Measurements from ENCODE around the gene COL4A4.

Gene COL4A4

GRCh38 chr2:227163485-227163997, 464 bp downstream of the COL4A4 start:
- no peak for DNase-seq

DNA sequence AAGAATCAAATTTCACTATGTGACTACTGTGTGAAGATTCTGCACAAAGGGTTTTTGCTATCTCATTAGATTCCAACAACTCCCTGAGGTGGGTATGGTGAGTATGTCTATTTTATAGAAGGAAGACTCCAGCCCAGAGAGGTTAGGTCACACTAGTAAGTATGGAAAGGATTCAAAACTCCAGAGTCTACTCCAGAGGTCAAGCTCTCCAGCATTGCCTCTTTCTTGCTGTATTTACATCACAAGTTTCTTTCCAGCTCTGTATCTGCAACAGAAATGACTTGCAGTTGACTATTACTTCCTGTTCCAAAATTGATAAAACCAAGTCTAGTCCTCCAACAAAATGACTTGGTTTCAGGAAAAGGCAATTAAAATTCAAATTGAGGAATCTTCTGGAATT, 2.1 kb downstream of the COL4A4 start:
- DNase-seq, result no peak

GRCh38 chr2:227160164-227160563, 3.8 kb downstream of the COL4A4 start:
- no peak for DNase-seq

- DNase-seq, result no peak
Measured at GRCh38 chr2:227154986-227155774, 8.8 kb downstream of the COL4A4 start.

DNA sequence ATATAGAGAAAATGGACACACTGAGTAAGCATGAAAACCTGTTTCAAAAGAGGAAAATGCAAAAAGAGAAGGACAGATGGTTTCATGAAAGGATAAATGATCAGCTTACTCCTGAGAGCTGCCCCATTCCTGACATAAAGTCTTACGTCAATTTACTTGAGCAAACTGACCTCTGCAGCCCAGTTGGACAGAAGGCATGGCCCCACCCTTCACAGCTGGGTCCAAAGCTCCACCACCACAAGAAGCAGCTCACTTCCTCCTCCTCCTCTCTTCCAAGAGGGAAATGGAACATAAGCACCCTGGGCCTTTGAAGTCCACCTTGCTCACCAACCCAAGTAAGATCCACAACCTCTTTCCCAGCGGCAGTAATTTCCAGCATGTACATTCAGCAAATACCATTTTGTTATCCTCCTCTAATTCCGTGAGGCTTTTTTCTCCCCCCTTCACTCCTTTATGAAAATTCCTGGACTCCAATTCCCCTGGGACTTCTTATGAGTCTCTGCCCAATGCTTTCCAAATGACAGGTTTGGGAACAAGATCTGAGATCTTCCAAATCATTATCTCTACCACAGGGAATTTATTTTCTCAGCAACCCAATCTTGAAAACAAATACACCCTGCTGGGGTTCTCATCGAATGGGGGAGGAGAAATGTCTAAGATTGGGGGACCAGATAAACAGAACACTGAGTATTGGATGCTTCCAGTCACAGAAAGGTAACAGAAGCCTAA, 10.1 kb downstream of the COL4A4 start:
- no peak for DNase-seq

DNA sequence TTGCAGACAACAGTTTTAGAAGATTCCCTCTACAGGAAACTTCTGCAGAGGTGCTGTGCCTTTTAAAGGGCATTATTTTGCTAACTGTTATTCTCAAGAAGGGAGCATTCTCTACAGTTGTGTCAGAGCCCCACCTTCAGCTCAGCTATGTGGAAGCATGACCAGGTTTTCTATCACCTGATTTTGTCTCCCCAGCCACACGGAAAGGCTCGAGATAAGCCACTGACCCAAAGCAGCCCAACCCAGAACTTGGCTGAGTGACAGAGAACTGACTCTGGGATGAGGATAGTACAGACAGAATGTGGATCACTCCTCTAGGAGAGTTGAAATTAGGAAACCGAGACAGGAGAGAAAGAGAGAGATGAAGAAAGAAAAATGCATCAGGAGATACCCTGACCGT, 10.7 kb downstream of the COL4A4 start:
- no peak for DNase-seq

GRCh38 chr2:227152093-227152766, 11.8 kb downstream of the COL4A4 start:
- no peak for DNase-seq

DNA sequence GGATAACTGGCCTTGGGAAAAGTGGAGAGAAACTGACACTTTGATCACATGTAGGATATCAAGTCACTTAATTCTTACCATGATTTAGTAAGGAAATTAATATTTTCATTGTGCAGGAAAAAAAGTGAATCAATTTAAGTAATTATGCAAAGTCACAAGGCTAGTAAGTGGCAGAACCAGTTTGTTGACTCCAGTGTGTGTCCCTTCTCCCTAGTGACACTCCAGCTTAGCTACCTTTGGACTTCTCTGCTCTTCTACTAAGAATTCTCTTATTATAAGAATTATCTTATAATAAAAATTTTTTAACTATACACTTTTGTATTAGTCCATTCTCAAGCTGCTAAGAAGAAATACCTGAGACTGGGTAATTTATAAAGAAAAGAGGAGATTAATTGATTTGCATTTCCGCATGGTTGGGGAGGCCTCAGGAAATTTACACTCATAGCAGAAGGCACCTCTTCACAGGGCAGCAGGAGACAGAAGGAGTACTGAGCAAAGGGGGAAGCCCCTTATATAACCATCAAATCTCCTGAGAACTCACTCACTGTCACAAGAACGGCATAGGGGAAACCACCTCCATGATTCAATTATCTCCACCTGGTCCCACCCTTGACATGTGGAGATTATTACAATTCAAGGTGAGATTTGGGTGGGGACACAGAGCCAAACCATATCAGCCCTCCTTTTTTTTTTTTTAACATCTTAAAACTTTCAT, 13.6 kb downstream of the COL4A4 start:
- DNase-seq, result no peak

DNA sequence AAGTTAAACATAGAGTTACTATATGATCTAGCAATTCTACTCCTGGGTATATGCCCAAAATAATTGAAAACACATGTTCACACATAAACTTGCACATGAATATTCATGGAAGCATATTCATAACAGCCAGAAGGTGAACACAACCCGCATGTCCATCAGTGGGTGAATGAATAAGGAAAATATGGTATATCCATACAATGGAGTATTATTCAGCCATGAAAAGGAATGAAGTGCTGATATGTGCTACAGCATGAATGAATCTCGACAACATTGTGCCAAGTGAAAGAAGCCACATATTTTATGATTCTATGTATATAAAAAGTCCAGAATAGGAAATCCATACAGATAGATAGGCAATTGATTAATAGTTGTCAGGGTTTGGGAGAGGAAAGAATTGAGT, 15.9 kb downstream of the COL4A4 start:
- DNase-seq, result no peak

DNA sequence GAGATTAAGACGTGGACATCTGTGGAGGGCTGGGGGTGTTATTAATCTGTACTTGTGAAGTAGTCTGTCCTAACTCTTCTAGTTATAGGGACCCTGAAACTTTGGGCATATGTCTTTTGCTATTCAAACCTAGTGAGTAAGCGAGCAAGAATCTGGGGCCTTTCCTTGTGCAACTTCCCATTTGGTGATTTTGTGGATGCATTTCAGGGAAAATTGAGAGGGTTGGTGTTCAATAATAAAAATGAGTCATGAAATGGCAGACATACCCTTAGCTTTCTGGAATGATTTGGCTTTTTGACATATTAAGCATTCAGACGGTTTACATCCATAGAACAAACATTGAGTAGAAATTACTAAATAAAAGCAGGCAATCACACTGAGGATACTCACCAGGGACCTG, 17.0 kb downstream of the COL4A4 start:
- no peak for DNase-seq

- no peak for DNase-seq
Measured at GRCh38 chr2:227146456-227146855, 17.5 kb downstream of the COL4A4 start.

- no peak for DNase-seq
Measured at GRCh38 chr2:227143895-227144294, 20.1 kb downstream of the COL4A4 start.

- no peak for DNase-seq
Measured at GRCh38 chr2:227141301-227141700, 22.7 kb downstream of the COL4A4 start.

GRCh38 chr2:227134591-227134990, 29.4 kb downstream of the COL4A4 start:
- no peak for DNase-seq

GRCh38 chr2:227132986-227133385, 31.0 kb downstream of the COL4A4 start:
- no peak for DNase-seq

DNA sequence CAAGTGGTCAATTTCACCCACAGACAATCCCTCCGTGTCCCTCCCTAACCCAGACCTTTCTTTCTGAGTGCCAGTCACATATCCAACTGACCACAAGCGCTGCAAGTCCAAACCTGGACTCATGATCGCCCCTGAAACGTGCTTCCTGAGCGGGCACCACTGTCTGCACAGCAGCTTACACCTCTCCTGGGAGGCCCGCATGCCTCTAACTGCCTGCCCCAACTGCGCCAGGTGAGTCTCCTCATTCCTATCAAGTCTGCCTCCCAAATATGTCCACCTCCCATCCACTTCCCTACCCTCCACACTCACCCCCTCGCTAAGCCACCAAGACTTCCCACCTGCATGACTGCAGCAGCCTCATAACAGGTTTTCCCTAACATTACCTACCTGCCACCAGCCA, 33.4 kb downstream of the COL4A4 start:
- no peak for DNase-seq

GRCh38 chr2:227127201-227127600, 36.8 kb downstream of the COL4A4 start:
- no peak for DNase-seq

DNA sequence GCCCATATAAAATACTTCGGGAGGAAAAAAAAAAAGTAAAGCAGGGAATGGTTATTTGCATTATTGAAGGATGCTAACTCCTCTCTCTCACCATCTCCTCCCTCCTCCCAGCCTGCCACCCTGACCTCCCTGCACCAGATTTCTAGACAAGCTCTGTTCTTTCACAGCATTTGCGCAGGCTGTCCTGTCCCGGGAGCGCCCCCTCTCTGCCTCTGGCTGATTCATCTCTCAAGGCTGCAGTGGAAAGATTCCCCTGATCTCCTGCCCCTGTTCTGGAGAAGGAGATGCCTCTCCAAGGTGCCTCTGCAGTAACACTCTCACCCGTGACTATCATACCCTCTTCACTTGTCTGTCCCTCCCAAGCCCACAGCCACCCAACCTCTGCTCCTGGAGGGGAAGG, 38.5 kb downstream of the COL4A4 start:
- DNase-seq, result no peak

DNA sequence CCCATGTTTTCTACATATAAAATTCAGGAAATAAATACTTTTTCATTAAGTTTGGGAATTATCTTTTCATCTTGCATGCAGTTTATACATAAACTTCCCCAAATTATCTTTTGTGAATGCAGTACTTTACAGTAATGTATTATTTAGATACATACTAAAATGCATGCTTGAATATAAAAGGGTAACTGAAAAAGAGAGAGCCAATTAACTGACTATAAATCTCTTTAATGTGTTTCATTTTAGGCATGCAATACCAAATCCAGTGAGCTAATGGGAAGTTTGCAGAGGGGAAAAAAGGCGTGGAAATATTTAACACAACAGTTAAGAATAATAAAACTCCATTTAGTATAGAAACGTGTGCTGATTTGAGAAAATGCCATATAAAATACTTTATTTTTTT, 39.2 kb downstream of the COL4A4 start:
- DNase-seq, result no peak

GRCh38 chr2:227123697-227124096, 40.3 kb downstream of the COL4A4 start:
- DNase-seq, result no peak

- DNase-seq, result no peak
Measured at GRCh38 chr2:227118353-227118752, 45.7 kb downstream of the COL4A4 start.

GRCh38 chr2:227117852-227118251, 46.2 kb downstream of the COL4A4 start:
- no peak for DNase-seq
